ENCODE measurements around the gene UBE2O.

Gene UBE2O

GRCh38 chr17:76472726-76473125 lies 19.8 kb upstream of the UBE2O start:
- Histone ChIP-seq H3K9me3 (ENCODE audit: control insufficient read depth, low read length) (no peaks in the 10 kb centered on the region), H3K36me3 (ENCODE audit: control insufficient read depth, insufficient read depth, low read length) (no peaks in the 10 kb centered on the region), H3K27ac (ENCODE audit: low read depth, low read length, severe bottlenecking) (no peak overlapping the region), H3K4me3 (ENCODE audit: extremely low read depth, insufficient read depth, low read length, poor library complexity, severe bottlenecking) (no peak overlapping the region), H3K4me1 (ENCODE audit: control insufficient read depth, insufficient read depth, low read length, poor library complexity, severe bottlenecking) (peaks cover 2% of the 10 kb centered on the region)
- 92 to 99% methylated on average over 8 to 11 of the region's 11 CpGs for WGBS, 2 experiments (ENCODE audit: insufficient coverage in 2 of 2)

- 96% methylated on average over 15 of the region's 15 CpGs for WGBS, 2 experiments (ENCODE audit: insufficient coverage in 2 of 2)
- no peaks in the 10 kb centered on the region for H3K36me3 ChIP-seq (ENCODE audit: control insufficient read depth, insufficient read depth, low read length)
- H3K4me3 ChIP-seq (ENCODE audit: extremely low read depth, insufficient read depth, low read length, poor library complexity, severe bottlenecking) = no peak overlapping the region
- no peaks in the 10 kb centered on the region for H3K9me3 ChIP-seq (ENCODE audit: control insufficient read depth, low read length)
- H3K4me1 ChIP-seq (ENCODE audit: control insufficient read depth, insufficient read depth, low read length, poor library complexity, severe bottlenecking) = peaks cover 6% of the 10 kb centered on the region
- H3K27ac ChIP-seq (ENCODE audit: low read depth, low read length, severe bottlenecking) = no peak overlapping the region
Observed at GRCh38 chr17:76472258-76472645, 19.3 kb upstream of the UBE2O start.

- Histone ChIP-seq H3K4me1 (ENCODE audit: control insufficient read depth, insufficient read depth, low read length, poor library complexity, severe bottlenecking) (peaks cover 7% of the 10 kb centered on the region), H3K27ac (ENCODE audit: low read depth, low read length, severe bottlenecking) (no peak overlapping the region), H3K9me3 (ENCODE audit: control insufficient read depth, low read length) (no peaks in the 10 kb centered on the region), H3K4me3 (ENCODE audit: extremely low read depth, insufficient read depth, low read length, poor library complexity, severe bottlenecking) (no peak overlapping the region), H3K36me3 (ENCODE audit: control insufficient read depth, insufficient read depth, low read length) (no peaks in the 10 kb centered on the region)
- WGBS, 2 experiments (ENCODE audit: insufficient coverage in 2 of 2) = 95 to 96% methylated on average over 31 to 33 of the region's 35 CpGs
Observed at GRCh38 chr17:76471498-76472257, 18.7 kb upstream of the UBE2O start.

GRCh38 chr17:76469991-76470739 lies 17.2 kb upstream of the UBE2O start:
- H3K36me3 ChIP-seq (ENCODE audit: control insufficient read depth, insufficient read depth, low read length) = no peaks in the 10 kb centered on the region
- peaks cover 7% of the 10 kb centered on the region for H3K4me1 ChIP-seq (ENCODE audit: control insufficient read depth, insufficient read depth, low read length, poor library complexity, severe bottlenecking)
- no peak overlapping the region for H3K27ac ChIP-seq (ENCODE audit: low read depth, low read length, severe bottlenecking)
- H3K4me3 ChIP-seq (ENCODE audit: extremely low read depth, insufficient read depth, low read length, poor library complexity, severe bottlenecking) = no peak overlapping the region
- H3K9me3 ChIP-seq (ENCODE audit: control insufficient read depth, low read length) = no peaks in the 10 kb centered on the region
- WGBS, 2 experiments (ENCODE audit: insufficient coverage in 2 of 2) = 89 to 97% methylated on average over 7 to 8 of the region's 13 CpGs

- H3K4me3 ChIP-seq (ENCODE audit: extremely low read depth, insufficient read depth, low read length, poor library complexity, severe bottlenecking) = no peak overlapping the region
- WGBS, 2 experiments (ENCODE audit: insufficient coverage in 2 of 2) = 96 to 97% methylated on average over 33 to 37 of the region's 38 CpGs
- no peak overlapping the region for H3K27ac ChIP-seq (ENCODE audit: low read depth, low read length, severe bottlenecking)
- H3K36me3 ChIP-seq (ENCODE audit: control insufficient read depth, insufficient read depth, low read length) = no peaks in the 10 kb centered on the region
- H3K4me1 ChIP-seq (ENCODE audit: control insufficient read depth, insufficient read depth, low read length, poor library complexity, severe bottlenecking) = peaks cover 7% of the 10 kb centered on the region
- H3K9me3 ChIP-seq (ENCODE audit: control insufficient read depth, low read length) = no peaks in the 10 kb centered on the region
Observed at GRCh38 chr17:76469076-76469990, 16.4 kb upstream of the UBE2O start.

- H3K4me3 ChIP-seq (ENCODE audit: extremely low read depth, insufficient read depth, low read length, poor library complexity, severe bottlenecking) = no peak overlapping the region
- no peaks in the 10 kb centered on the region for H3K9me3 ChIP-seq (ENCODE audit: control insufficient read depth, low read length)
- peaks cover 7% of the 10 kb centered on the region for H3K4me1 ChIP-seq (ENCODE audit: control insufficient read depth, insufficient read depth, low read length, poor library complexity, severe bottlenecking)
- 96 to 98% methylated on average over 14 of the region's 14 CpGs for WGBS, 2 experiments (ENCODE audit: insufficient coverage in 2 of 2)
- no peak overlapping the region for H3K27ac ChIP-seq (ENCODE audit: low read depth, low read length, severe bottlenecking)
- no peaks in the 10 kb centered on the region for H3K36me3 ChIP-seq (ENCODE audit: control insufficient read depth, insufficient read depth, low read length)
Observed at GRCh38 chr17:76468634-76469010, 15.7 kb upstream of the UBE2O start.

- H3K27ac ChIP-seq (ENCODE audit: low read depth, low read length, severe bottlenecking) = no peak overlapping the region
- no peak overlapping the region for H3K4me3 ChIP-seq (ENCODE audit: extremely low read depth, insufficient read depth, low read length, poor library complexity, severe bottlenecking)
- H3K4me1 ChIP-seq (ENCODE audit: control insufficient read depth, insufficient read depth, low read length, poor library complexity, severe bottlenecking) = peaks cover 7% of the 10 kb centered on the region
- WGBS, 2 experiments (ENCODE audit: insufficient coverage in 2 of 2) = 94 to 99% methylated on average over 5 to 7 of the region's 8 CpGs
- H3K9me3 ChIP-seq (ENCODE audit: control insufficient read depth, low read length) = no peaks in the 10 kb centered on the region
- no peaks in the 10 kb centered on the region for H3K36me3 ChIP-seq (ENCODE audit: control insufficient read depth, insufficient read depth, low read length)
Observed at GRCh38 chr17:76467809-76468633, 15.1 kb upstream of the UBE2O start.

- H3K27ac ChIP-seq (ENCODE audit: low read depth, low read length, severe bottlenecking) = no peak within 1 kb of the TSS
- 53 to 59% methylated on average over 6 to 7 of the region's 11 CpGs for WGBS, 2 experiments (ENCODE audit: insufficient coverage in 2 of 2)
Observed at GRCh38 chr17:76467366-76467765, 14.4 kb upstream of the UBE2O start, which contains the start of gene AANAT. AANAT (plus strand) TSS chr17:76467603; CDS start chr17:76468747, 1,144 bp downstream.

GRCh38 chr17:76466775-76467130 lies 13.8 kb upstream of the UBE2O start:
- no peak overlapping the region for H3K27ac ChIP-seq (ENCODE audit: low read depth, low read length, severe bottlenecking)
- H3K4me3 ChIP-seq (ENCODE audit: extremely low read depth, insufficient read depth, low read length, poor library complexity, severe bottlenecking) = no peak overlapping the region
- no peaks in the 10 kb centered on the region for H3K36me3 ChIP-seq (ENCODE audit: control insufficient read depth, insufficient read depth, low read length)
- WGBS, 2 experiments (ENCODE audit: insufficient coverage in 2 of 2) = 92 to 96% methylated on average over 2 to 5 of the region's 6 CpGs
- H3K4me1 ChIP-seq (ENCODE audit: control insufficient read depth, insufficient read depth, low read length, poor library complexity, severe bottlenecking) = peaks cover 7% of the 10 kb centered on the region
- no peaks in the 10 kb centered on the region for H3K9me3 ChIP-seq (ENCODE audit: control insufficient read depth, low read length)

More at GRCh38 chr17:76467366-76467765, 14.4 kb upstream of the UBE2O start, which contains the start of gene AANAT:
- H3K9me3 ChIP-seq (ENCODE audit: control insufficient read depth, low read length) = no peaks in the 10 kb centered on the region
- H3K4me3 ChIP-seq (ENCODE audit: extremely low read depth, insufficient read depth, low read length, poor library complexity, severe bottlenecking) = no peak within 1 kb of the TSS
- H3K36me3 ChIP-seq (ENCODE audit: control insufficient read depth, insufficient read depth, low read length) = no peaks in the 10 kb centered on the region
- H3K4me1 ChIP-seq (ENCODE audit: control insufficient read depth, insufficient read depth, low read length, poor library complexity, severe bottlenecking) = peaks cover 7% of the 10 kb centered on the region
